GM20431 (cell line): ENCODE measurements around the gene MED22.
"Not testable (repeated sequence)": the region's sequence is repeated elsewhere in the genome, so short reads cannot be mapped to it uniquely, and the experiment has no call there.

Experiments
- in situ Hi-C: fragments of 300-500 bp; cut with MseI, MboI; formaldehyde crosslinking; loops from one replicate; pipeline ENCODE4 v1.15.0; 2020; ENCODE audit warnings: low sequenced_read_pairs; ENCODE audit not compliant: unreplicated experiment

Gene MED22

GRCh38 chr9:133340916-133341315 lies 7.0 kb downstream of the MED22 start:
- in situ Hi-C loops = no loop called here

GRCh38 chr9:133340256-133340655 lies 7.7 kb downstream of the MED22 start:
- in situ Hi-C loops = no loop called here

- in situ Hi-C loops = no loop called here
Observed at GRCh38 chr9:133339641-133340040, 8.3 kb downstream of the MED22 start.

- in situ Hi-C loops = no loop called here
Observed at GRCh38 chr9:133335924-133336811, 11.8 kb downstream of the MED22 start, which contains the start of gene SURF6. TSS of gene SURF6 (minus strand) at chr9:133336188. CDS start at chr9:133336132, 56 bp downstream.

GRCh38 chr9:133334888-133335287 lies 13.0 kb downstream of the MED22 start:
- in situ Hi-C loops = not testable (repeated sequence)

- in situ Hi-C loops = no loop called here
Observed at GRCh38 chr9:133334161-133334560, 13.8 kb downstream of the MED22 start.

GRCh38 chr9:133333566-133333965 lies 14.4 kb downstream of the MED22 start:
- in situ Hi-C loops = no loop called here

- in situ Hi-C loops = no loop called here
Observed at GRCh38 chr9:133333011-133333410, 14.9 kb downstream of the MED22 start.

GRCh38 chr9:133332381-133332730 lies 15.6 kb downstream of the MED22 start:
- in situ Hi-C loops = no loop called here

- in situ Hi-C loops = no loop called here
Observed at GRCh38 chr9:133331641-133332380, 16.1 kb downstream of the MED22 start.

GRCh38 chr9:133331221-133331620 lies 16.7 kb downstream of the MED22 start:
- in situ Hi-C loops = no loop called here

- in situ Hi-C loops = not testable (repeated sequence)
Observed at GRCh38 chr9:133329306-133330156, 18.4 kb downstream of the MED22 start.

- in situ Hi-C loops = no loop called here
Observed at GRCh38 chr9:133327834-133328484, 20.0 kb downstream of the MED22 start.

GRCh38 chr9:133327021-133327420 lies 20.9 kb downstream of the MED22 start:
- in situ Hi-C loops = not testable (repeated sequence)

GRCh38 chr9:133323991-133324703 lies 23.8 kb downstream of the MED22 start:
- in situ Hi-C loops = no loop called here

- in situ Hi-C loops = no loop called here
Observed at GRCh38 chr9:133323211-133323610, 24.7 kb downstream of the MED22 start.

GRCh38 chr9:133322701-133323100 lies 25.2 kb downstream of the MED22 start:
- in situ Hi-C loops = no loop called here

GRCh38 chr9:133321411-133321935 lies 26.5 kb downstream of the MED22 start:
- in situ Hi-C loops = no loop called here

- in situ Hi-C loops = no loop called here
Observed at GRCh38 chr9:133320421-133320881, 27.5 kb downstream of the MED22 start.
